Suppressor macrophage treated with lipopolysaccharide for 1 hour (primary cell): Measurements from ENCODE around the gene MRAS.
A peak's percentile ranks its signal among the peaks of the same experiment; 100 is the strongest.

ENCODE experiments used
- DNase-seq, 3 donors: peaks; one replicate each; pipeline ENCODE4 v3.0.0-alpha.2; 2020 to 2022

MRAS gene

GRCh38 chr3:138347960-138348753 is at the start of gene MRAS:
Gene MRAS, plus strand, starts transcription at chr3:138348579. Its CDS starts 24,305 bp downstream, at chr3:138372884.
- peak; percentile 77 to 91 (median 86) for DNase-seq

GRCh38 chr3:138300647-138301046 is 47.7 kb upstream of the MRAS start:
- DNase-seq, result no peak

GRCh38 chr3:138303474-138303873 is 44.9 kb upstream of the MRAS start:
- DNase-seq, result no peak

- DNase-seq, result no peak
These were observed 40.5 kb upstream of the MRAS start for GRCh38 chr3:138307899-138308298.

GRCh38 chr3:138308783-138309182 is 39.6 kb upstream of the MRAS start:
- DNase-seq, result no peak

- no peak for DNase-seq
These were observed 37.9 kb upstream of the MRAS start for GRCh38 chr3:138310494-138310893.

- no peak for DNase-seq
These were observed 33.6 kb upstream of the MRAS start for GRCh38 chr3:138314751-138315150.

GRCh38 chr3:138317687-138318086 is 30.7 kb upstream of the MRAS start:
- DNase-seq, result no peak

GRCh38 chr3:138323971-138324370 is 24.4 kb upstream of the MRAS start:
- DNase-seq, result no peak

- DNase-seq, result no peak
These were observed 22.4 kb upstream of the MRAS start for GRCh38 chr3:138325990-138326389.

- DNase-seq, result no peak
These were observed 21.3 kb upstream of the MRAS start for GRCh38 chr3:138326866-138327595.

- DNase-seq, result no peak
These were observed 20.5 kb upstream of the MRAS start for GRCh38 chr3:138327831-138328230.

GRCh38 chr3:138328341-138328740 is 20.0 kb upstream of the MRAS start:
- DNase-seq, result peak in 2 of 3 donors; percentile 12 to 32

- peak; percentile 59 to 76 (median 63) for DNase-seq
These were observed 19.0 kb upstream of the MRAS start, which contains the start of gene NME9 for GRCh38 chr3:138329127-138329983. Gene NME9, minus strand, starts transcription at chr3:138329851. Its CDS starts 516 bp downstream, at chr3:138329335.

GRCh38 chr3:138329984-138330293 is 18.4 kb upstream of the MRAS start:
- DNase-seq, result no peak

GRCh38 chr3:138331143-138331894 is 17.1 kb upstream of the MRAS start:
- peak; percentile 16 to 51 (median 35) for DNase-seq

GRCh38 chr3:138332472-138333073 is 15.8 kb upstream of the MRAS start:
- DNase-seq, result peak; percentile 44 to 74 (median 58)

GRCh38 chr3:138334608-138335007 is 13.8 kb upstream of the MRAS start:
- no peak for DNase-seq

- no peak for DNase-seq
These were observed 11.9 kb upstream of the MRAS start for GRCh38 chr3:138336454-138336999.

- DNase-seq, result no peak
These were observed 10.1 kb upstream of the MRAS start for GRCh38 chr3:138338244-138338643.

- DNase-seq, result no peak
These were observed 9.6 kb upstream of the MRAS start for GRCh38 chr3:138338811-138339210.

- DNase-seq, result no peak
These were observed 7.9 kb upstream of the MRAS start for GRCh38 chr3:138340511-138340910.
